ENCODE data around the gene CACNA1G. TPM values are rescaled to one million over a fixed set of nuclear protein-coding genes. Genes with fewer than 3 reads are reported as not detected.

Gene CACNA1G
- total and polyA plus RNA-seq, 9 donors: 4.6 to 16.3 (median 8.3) TPM

DNA sequence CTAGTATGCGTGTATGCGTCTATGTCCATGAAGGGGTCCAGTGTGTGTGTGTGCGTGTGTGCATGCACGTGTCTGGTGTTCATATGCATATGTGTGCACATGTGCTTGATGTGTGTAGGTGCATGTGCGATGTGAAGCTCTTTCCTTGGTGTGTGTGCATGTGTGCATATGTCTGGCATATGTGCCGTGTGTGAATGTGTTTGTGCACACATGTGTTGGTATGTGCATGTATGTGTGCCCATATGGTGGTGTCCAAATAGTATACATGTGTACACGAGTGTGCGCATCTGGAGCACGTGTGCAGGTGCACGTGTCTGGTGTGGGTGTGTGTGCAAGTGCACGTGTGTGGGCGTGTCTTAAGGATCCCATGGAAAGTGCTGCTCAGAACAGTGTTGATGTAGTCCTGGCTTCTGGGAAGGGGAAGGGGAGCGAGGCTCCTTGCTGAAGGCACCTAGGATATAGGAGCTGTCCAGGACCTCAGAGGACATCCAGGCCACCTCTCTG, 17.0 kb downstream of the CACNA1G start:
- Histone ChIP-seq H3K4me1 (ENCODE audit: control insufficient read depth, insufficient read depth, low read length) (peaks cover 5% of the 10 kb centered on the region), H3K9me3 (replicated peaks; ENCODE audit: control insufficient read depth, low read depth, low read length) (no peaks in the 10 kb centered on the region), H3K27me3 (ENCODE audit: control insufficient read depth, insufficient read depth, low read length) (peaks cover 2% of the 10 kb centered on the region), H3K36me3 (ENCODE audit: control insufficient read depth, insufficient read depth, low read length) (peaks cover 3% of the 10 kb centered on the region), H3K27ac (ENCODE audit: low read length) (no peak overlapping the region), H3K4me3 (ENCODE audit: low read length) (no peak overlapping the region)
- DNase-seq: no peak
- WGBS (ENCODE audit: insufficient coverage): 89% methylated on average over 13 of the region's 13 CpGs

DNA sequence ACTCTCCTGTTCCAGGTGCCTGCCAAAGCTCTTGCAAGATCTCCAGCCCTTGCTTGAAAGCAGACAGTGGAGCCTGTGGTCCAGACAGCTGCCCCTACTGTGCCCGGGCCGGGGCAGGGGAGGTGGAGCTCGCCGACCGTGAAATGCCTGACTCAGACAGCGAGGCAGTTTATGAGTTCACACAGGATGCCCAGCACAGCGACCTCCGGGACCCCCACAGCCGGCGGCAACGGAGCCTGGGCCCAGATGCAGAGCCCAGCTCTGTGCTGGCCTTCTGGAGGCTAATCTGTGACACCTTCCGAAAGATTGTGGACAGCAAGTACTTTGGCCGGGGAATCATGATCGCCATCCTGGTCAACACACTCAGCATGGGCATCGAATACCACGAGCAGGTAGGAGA, 17.7 kb downstream of the CACNA1G start:
- H3K27me3 ChIP-seq (ENCODE audit: control insufficient read depth, insufficient read depth, low read length): peaks cover 3% of the 10 kb centered on the region
- DNase-seq: no peak
- no peak overlapping the region for H3K27ac ChIP-seq (ENCODE audit: low read length)
- peaks cover 10% of the 10 kb centered on the region for H3K4me1 ChIP-seq (ENCODE audit: control insufficient read depth, insufficient read depth, low read length)
- H3K9me3 ChIP-seq (replicated peaks; ENCODE audit: control insufficient read depth, low read depth, low read length): no peaks in the 10 kb centered on the region
- 71% methylated on average over 13 of the region's 16 CpGs for WGBS (ENCODE audit: insufficient coverage)
- H3K4me3 ChIP-seq (ENCODE audit: low read length): no peak overlapping the region
- H3K36me3 ChIP-seq (ENCODE audit: control insufficient read depth, insufficient read depth, low read length): peaks cover 3% of the 10 kb centered on the region

DNA sequence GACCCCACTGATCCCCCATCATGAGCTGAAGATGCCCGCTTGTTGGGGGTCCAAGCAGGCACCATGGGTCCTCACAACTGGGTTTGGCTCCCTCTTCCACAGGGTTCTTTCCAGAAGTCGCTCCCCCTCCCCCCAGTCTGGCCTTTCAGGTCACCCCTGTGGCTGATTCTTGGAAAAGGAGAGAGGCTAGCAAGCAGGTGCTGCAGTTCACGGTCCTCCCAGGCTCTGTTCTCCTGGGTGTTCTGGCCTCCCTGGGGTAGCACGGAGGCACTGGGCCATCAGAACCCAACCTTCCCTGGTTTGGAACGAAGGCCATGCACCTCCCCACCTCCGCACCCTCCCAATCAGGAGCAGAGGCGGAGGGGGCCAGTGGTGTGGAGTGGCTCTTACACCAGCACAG, 18.9 kb downstream of the CACNA1G start:
- H3K27ac ChIP-seq (ENCODE audit: low read length): no peak overlapping the region
- 86% methylated on average over 1 of the region's 7 CpGs for WGBS (ENCODE audit: insufficient coverage)
- no peaks in the 10 kb centered on the region for H3K9me3 ChIP-seq (replicated peaks; ENCODE audit: control insufficient read depth, low read depth, low read length)
- peaks cover 3% of the 10 kb centered on the region for H3K36me3 ChIP-seq (ENCODE audit: control insufficient read depth, insufficient read depth, low read length)
- DNase-seq: no peak
- H3K4me1 ChIP-seq (ENCODE audit: control insufficient read depth, insufficient read depth, low read length): peaks cover 20% of the 10 kb centered on the region
- no peak overlapping the region for H3K4me3 ChIP-seq (ENCODE audit: low read length)
- peaks cover 4% of the 10 kb centered on the region for H3K27me3 ChIP-seq (ENCODE audit: control insufficient read depth, insufficient read depth, low read length)

DNA sequence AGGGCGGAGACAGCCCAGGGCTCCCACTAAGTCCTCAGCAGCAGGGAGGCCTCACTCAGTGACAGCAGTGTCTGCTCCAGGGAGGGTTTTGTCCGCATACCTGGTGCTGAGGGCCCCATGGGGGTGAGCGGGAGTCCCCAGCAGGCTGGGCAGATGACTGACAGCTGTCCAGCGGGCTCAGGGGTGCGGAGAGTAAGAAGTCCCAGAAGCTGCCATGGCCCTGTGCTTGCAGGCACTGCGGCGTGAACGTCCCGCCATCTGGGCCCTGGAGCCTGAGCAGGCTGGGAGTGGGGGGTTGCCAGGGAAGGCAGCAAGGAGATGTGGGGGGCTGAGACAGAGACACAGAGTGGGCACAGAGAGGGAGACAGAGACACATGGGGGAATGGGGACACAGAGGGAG, 20.1 kb downstream of the CACNA1G start:
- no peak for DNase-seq
- peaks cover 3% of the 10 kb centered on the region for H3K36me3 ChIP-seq (ENCODE audit: control insufficient read depth, insufficient read depth, low read length)
- no peak overlapping the region for H3K4me3 ChIP-seq (ENCODE audit: low read length)
- H3K9me3 ChIP-seq (replicated peaks; ENCODE audit: control insufficient read depth, low read depth, low read length): no peaks in the 10 kb centered on the region
- H3K27ac ChIP-seq (ENCODE audit: low read length): no peak overlapping the region
- peaks cover 4% of the 10 kb centered on the region for H3K27me3 ChIP-seq (ENCODE audit: control insufficient read depth, insufficient read depth, low read length)
- H3K4me1 ChIP-seq (ENCODE audit: control insufficient read depth, insufficient read depth, low read length): peaks cover 26% of the 10 kb centered on the region
- 90% methylated on average over 9 of the region's 9 CpGs for WGBS (ENCODE audit: insufficient coverage)

DNA sequence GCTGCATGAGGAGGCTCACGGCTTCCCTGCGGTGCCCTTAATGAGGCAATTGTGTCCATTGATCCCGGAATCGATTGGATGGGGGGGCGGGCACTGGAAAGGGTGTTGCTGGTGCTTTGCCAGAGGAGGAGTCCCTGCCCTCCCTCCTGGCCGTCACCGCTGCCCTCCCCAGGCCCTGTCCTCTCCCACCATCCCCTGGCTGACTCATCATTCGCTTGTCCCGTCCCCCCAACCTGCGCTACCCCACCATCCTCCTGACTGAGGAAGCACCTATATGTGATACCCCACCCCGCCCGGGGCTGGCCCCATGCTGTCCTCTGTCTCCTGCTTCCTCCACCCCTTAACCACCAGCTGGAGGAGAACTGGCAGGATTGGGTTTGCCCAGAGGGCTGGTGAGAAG, 20.8 kb downstream of the CACNA1G start:
- no peaks in the 10 kb centered on the region for H3K9me3 ChIP-seq (replicated peaks; ENCODE audit: control insufficient read depth, low read depth, low read length)
- H3K4me1 ChIP-seq (ENCODE audit: control insufficient read depth, insufficient read depth, low read length): peaks cover 31% of the 10 kb centered on the region
- no peak for DNase-seq
- 93% methylated on average over 5 of the region's 12 CpGs for WGBS (ENCODE audit: insufficient coverage)
- H3K4me3 ChIP-seq (ENCODE audit: low read length): no peak overlapping the region
- H3K27me3 ChIP-seq (ENCODE audit: control insufficient read depth, insufficient read depth, low read length): peaks cover 4% of the 10 kb centered on the region
- no peak overlapping the region for H3K27ac ChIP-seq (ENCODE audit: low read length)
- H3K36me3 ChIP-seq (ENCODE audit: control insufficient read depth, insufficient read depth, low read length): peaks cover 3% of the 10 kb centered on the region

DNA sequence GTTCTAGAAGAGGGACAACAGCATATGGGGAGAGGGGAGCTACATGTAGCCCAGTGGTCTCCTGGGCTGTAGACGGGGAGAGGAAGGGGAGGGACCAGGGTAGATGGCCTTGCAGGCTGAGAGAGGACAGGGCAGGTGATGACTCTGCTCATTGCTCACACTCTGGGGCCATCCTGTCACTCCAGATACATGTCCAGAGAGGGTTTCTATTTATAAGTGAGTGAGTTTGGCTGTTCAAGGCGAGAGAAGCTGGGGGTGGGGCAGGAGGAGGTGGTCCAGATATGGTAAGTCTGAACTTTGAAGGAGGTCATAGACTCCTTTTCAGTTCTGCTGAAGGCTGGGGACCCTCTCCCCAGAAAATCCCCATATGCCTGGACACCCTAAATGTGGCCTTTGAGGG, 22.2 kb downstream of the CACNA1G start:
- WGBS (ENCODE audit: insufficient coverage): 33% methylated on average over 1 of the region's 2 CpGs
- DNase-seq: no peak

DNA sequence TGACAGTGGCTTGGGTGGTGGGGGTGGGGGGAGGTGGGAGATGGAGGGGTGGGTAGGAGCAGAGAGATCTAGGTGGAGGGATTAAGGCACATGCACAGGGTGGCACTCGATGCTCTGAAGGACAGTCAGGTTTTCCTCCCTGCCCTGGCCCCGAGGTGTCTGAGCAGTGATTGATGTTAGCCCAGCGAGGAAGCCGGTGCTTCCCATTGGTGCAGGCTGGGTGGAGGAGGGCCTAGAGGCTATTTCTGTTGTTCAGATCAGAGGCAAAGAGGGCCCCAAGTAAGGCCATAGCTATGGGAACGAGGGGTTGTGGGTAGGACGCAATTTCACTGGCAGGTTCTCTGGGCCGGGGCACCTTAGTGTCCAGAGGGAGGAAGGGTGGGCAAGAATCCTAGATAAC, 23.1 kb downstream of the CACNA1G start:
- Histone ChIP-seq H3K27ac (ENCODE audit: low read length) (no peak overlapping the region), H3K36me3 (ENCODE audit: control insufficient read depth, insufficient read depth, low read length) (no peaks in the 10 kb centered on the region), H3K4me1 (ENCODE audit: control insufficient read depth, insufficient read depth, low read length) (peaks cover 45% of the 10 kb centered on the region), H3K27me3 (ENCODE audit: control insufficient read depth, insufficient read depth, low read length) (peaks cover 4% of the 10 kb centered on the region), H3K9me3 (replicated peaks; ENCODE audit: control insufficient read depth, low read depth, low read length) (no peaks in the 10 kb centered on the region), H3K4me3 (ENCODE audit: low read length) (no peak overlapping the region)
- DNase-seq: no peak
- 41% methylated on average over 7 of the region's 7 CpGs for WGBS (ENCODE audit: insufficient coverage)

More for the DNA sequence above, 22.2 kb downstream of the CACNA1G start:
- Histone ChIP-seq H3K4me1 (ENCODE audit: control insufficient read depth, insufficient read depth, low read length) (peaks cover 39% of the 10 kb centered on the region), H3K27me3 (ENCODE audit: control insufficient read depth, insufficient read depth, low read length) (peaks cover 4% of the 10 kb centered on the region), H3K27ac (ENCODE audit: low read length) (no peak overlapping the region), H3K36me3 (ENCODE audit: control insufficient read depth, insufficient read depth, low read length) (peaks cover 3% of the 10 kb centered on the region), H3K9me3 (replicated peaks; ENCODE audit: control insufficient read depth, low read depth, low read length) (no peaks in the 10 kb centered on the region), H3K4me3 (ENCODE audit: low read length) (no peak overlapping the region)

DNA sequence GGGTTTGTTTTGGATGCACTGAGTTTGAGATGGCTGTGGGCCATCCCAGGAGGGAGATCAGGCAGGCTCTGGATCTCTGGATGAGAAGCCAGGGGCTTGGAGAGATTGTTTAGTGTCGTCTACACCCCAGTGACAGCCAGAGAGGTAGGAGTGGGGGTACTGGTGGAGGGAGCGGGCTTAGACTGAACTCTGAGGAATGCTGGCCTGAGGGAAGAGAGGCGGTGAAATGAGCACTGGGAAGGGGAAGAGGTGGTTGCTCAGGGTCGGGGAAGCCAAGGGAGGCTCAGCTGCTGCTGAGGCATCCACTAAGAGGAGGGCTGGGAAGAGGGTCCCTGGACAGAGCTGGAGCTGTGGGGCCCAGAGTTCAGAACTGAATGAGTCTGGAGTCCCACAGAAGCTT, 23.6 kb downstream of the CACNA1G start:
- WGBS (ENCODE audit: insufficient coverage): 49% methylated on average over 4 of the region's 4 CpGs
- no peak for DNase-seq
- Histone ChIP-seq H3K4me3 (ENCODE audit: low read length) (no peak overlapping the region), H3K36me3 (ENCODE audit: control insufficient read depth, insufficient read depth, low read length) (no peaks in the 10 kb centered on the region), H3K27me3 (ENCODE audit: control insufficient read depth, insufficient read depth, low read length) (peaks cover 4% of the 10 kb centered on the region), H3K9me3 (replicated peaks; ENCODE audit: control insufficient read depth, low read depth, low read length) (no peaks in the 10 kb centered on the region), H3K4me1 (ENCODE audit: control insufficient read depth, insufficient read depth, low read length) (peaks cover 49% of the 10 kb centered on the region), H3K27ac (ENCODE audit: low read length) (no peak overlapping the region)

DNA sequence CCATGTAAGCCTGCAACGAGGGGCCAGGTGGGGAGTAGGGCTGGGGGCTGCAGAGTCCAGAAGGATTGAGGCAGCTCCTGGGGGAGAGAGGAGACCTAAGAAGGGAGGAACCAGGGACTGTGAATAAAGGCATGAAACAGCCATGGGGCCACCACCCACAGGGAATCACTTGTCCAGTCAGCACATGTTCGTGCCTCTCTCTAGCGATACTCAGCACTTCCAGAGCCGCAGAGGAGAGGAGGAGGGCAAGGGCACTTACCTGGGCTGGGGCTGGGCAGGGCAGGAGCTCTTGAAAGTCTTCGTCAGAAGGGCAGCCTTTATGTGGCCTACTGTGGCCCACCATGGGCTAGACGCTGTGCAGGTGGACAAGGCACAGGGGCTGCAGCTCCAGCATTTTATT, 24.2 kb downstream of the CACNA1G start:
- Histone ChIP-seq H3K36me3 (ENCODE audit: control insufficient read depth, insufficient read depth, low read length) (no peaks in the 10 kb centered on the region), H3K27me3 (ENCODE audit: control insufficient read depth, insufficient read depth, low read length) (peaks cover 4% of the 10 kb centered on the region), H3K4me1 (ENCODE audit: control insufficient read depth, insufficient read depth, low read length) (peaks cover 56% of the 10 kb centered on the region), H3K4me3 (ENCODE audit: low read length) (no peak overlapping the region), H3K27ac (ENCODE audit: low read length) (no peak overlapping the region), H3K9me3 (replicated peaks; ENCODE audit: control insufficient read depth, low read depth, low read length) (no peaks in the 10 kb centered on the region)
- no peak for DNase-seq
- 70% methylated on average over 4 of the region's 6 CpGs for WGBS (ENCODE audit: insufficient coverage)

DNA sequence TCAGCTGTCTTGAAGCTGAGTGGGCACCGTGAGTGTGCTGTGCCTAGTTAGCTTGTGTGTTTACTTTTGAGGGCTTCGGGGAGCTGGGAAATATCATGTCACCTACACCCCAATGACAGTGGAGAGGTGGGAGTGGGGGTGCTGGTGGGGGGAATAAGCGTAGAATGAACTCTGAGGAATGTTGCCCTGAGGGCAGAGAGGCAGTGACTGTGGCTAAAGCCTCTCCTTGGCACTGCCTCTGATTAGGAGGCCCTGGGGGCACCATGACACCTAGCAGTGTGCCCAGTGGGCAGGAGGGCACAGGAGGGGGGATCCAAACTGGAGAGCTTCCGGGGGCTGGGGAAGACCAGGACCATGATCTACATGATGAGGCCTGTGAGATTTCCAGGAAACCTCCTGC, 24.8 kb downstream of the CACNA1G start:
- Histone ChIP-seq H3K4me3 (ENCODE audit: low read length) (no peak overlapping the region), H3K9me3 (replicated peaks; ENCODE audit: control insufficient read depth, low read depth, low read length) (no peaks in the 10 kb centered on the region), H3K4me1 (ENCODE audit: control insufficient read depth, insufficient read depth, low read length) (peaks cover 62% of the 10 kb centered on the region), H3K27me3 (ENCODE audit: control insufficient read depth, insufficient read depth, low read length) (peaks cover 4% of the 10 kb centered on the region), H3K27ac (ENCODE audit: low read length) (no peak overlapping the region), H3K36me3 (ENCODE audit: control insufficient read depth, insufficient read depth, low read length) (no peaks in the 10 kb centered on the region)
- WGBS (ENCODE audit: insufficient coverage): 76% methylated on average over 3 of the region's 4 CpGs
- no peak for DNase-seq

DNA sequence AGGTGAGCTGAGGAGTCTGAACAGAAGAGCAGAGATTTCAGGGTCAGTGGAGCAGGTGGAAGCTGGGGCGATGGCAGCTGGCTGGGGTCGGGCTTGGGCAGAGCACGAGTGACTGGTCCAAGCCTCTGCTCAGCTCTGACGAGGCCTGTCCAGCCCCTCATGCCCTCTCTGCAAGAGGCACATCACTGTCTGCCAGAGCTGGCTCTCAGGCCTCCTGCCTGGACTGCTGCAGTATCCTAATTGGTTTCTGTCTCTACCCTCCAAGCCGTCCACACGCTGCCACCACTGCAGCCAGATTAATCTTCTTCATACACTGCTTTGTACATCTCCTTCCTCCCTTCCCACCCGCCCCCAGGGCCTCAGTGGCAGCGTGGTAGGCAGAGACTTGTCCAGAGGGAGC, 25.4 kb downstream of the CACNA1G start:
- Histone ChIP-seq H3K4me1 (ENCODE audit: control insufficient read depth, insufficient read depth, low read length) (peaks cover 67% of the 10 kb centered on the region), H3K36me3 (ENCODE audit: control insufficient read depth, insufficient read depth, low read length) (no peaks in the 10 kb centered on the region), H3K27me3 (ENCODE audit: control insufficient read depth, insufficient read depth, low read length) (peaks cover 2% of the 10 kb centered on the region), H3K27ac (ENCODE audit: low read length) (no peak overlapping the region), H3K4me3 (ENCODE audit: low read length) (no peak overlapping the region), H3K9me3 (replicated peaks; ENCODE audit: control insufficient read depth, low read depth, low read length) (no peaks in the 10 kb centered on the region)
- no peak for DNase-seq
- WGBS (ENCODE audit: insufficient coverage): 66% methylated on average over 8 of the region's 8 CpGs

All from muscle of leg (tissue), 11 donors.